ENCODE data around the gene ELAVL3. TPM values are rescaled to one million over a fixed set of nuclear protein-coding genes. Genes with fewer than 3 reads are reported as not detected.

ELAVL3 gene
- not detected in 2 replicates for total RNA-seq

DNA sequence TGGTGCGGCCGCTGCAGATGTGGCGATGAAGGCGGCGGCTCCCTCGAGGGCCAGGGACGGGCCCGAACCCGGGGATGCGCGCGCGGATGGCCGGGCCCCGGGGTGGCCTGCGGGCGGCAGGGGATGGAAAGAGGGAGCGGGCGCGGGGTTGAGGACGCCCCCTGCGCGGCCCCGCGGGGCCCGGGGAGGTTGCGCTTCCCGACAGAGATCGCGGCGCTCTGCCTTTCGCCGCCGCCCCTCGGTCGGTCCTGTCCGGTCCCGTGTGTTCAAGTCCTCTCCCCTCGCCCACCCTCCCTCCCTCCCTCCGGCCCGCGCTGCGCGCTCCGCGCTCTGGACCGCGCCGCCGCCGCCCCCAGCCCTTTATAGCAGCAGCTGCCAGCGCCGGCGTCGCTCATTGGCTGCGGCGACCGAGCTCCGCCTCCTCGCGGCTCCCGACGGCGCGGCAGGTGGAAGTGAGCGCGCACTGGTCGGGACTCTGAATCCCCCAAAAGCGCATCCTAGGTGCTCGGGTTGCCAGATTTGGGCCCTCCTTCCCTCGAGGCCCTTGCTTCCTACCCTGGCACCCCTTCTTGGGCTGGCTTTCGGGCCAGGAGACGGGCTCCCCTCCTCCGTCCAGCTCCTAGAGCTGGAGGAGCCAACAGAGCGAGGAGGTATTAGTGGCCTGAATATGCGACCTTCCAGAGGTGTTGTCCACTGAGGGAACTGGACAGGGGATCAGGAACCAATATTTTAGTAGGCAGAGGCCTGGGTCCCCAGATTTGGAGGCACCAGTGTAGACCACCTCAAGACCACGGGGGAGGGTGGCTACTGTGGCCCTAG lies at the start of gene ELAVL3:
TSS of gene ELAVL3 (minus strand) at position 332 of the 819 bp plus-strand sequence. CDS start 438 bp downstream, outside the sequence.
- intact Hi-C loops (cut with micrococcal nuclease): no loop called here

DNA sequence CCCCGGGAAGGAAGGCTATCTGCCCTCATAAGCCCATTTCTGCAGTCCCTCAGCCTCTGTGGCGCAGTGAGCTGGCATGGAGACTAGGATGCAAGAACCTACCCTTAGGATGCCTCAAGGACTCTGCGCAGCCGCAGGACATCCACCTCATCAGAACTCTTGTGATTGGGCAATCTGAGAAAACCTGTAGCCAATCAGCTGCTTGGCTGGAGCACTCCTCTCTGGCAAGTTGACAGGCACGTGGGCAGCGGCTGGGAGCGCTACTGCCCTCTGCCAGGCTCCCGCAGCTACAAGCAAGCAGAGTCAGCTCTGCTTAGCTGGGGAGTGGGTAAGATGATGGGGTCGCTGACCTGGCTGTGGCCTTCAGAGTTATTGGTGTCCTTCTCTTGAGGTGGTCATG lies 49.6 kb upstream of the ELAVL3 start:
- intact Hi-C loops (cut with micrococcal nuclease): no loop called here

DNA sequence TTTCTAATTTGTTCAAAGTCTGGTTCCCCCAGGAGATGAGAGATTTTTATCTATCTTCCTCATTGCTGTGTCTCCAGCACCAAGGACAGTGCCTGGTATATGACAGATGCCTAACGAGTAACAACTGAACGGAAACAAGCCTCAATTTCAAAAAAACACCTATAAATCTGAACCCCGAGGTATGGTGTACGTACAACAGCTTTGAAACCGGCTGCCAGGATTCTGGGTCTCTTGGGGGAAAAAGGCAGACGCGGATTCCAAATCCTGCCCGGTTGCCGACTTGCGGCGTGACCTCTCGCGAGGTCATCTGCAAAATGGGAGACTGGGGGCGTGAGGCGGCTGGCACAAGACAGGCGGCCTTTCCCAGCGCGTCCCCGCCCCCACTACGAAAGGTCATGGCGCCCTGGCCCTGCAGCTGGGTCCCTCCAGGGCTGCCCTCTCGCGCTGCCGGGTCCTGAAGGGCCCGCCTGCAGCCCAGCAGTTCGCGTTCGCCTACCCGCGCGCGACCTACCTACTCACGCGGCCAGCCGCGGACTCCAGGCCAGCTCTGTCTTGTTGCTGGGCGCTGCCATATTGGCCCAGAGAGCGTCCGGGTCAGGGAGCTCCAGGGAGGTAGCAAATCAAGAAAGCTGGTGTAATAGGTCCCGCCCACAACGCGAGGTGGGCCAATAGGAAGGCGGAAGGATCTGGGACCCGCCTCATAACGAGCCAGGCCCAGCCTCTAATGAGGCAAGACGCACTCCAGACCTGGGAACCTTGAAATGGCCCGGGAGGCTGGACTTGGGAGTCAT lies 47.9 kb upstream of the ELAVL3 start, which contains the start of gene ECSIT:
TSS of gene ECSIT (minus strand) at position 584 of the 791 bp plus-strand sequence. CDS start 9,964 bp downstream, outside the sequence.
- intact Hi-C loops (cut with micrococcal nuclease): loop anchor here (1.0 kb wide), 8 partner anchors 8 to 373 kb away; partner anchors contain the start of genes ELOF1, ODAD3, PRKCSH and SPC24

DNA sequence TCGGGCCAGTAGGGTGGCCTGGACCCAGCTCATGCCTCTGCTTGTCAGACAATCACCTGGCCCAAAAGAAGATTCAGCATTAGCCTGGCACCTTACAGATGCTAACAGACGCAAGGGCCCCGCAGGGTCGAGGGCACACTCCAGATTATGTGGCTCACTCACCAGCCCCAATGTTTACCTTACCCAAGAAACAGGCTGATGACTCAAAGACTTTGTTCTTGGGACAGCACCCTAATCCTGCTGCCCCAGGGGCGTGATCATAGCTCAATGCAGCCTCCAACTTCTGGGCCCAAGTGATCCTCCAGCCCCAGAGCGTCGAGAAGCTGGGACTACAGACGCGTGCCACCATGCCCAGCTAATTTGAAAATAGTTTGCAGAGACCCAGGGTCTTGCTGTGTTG lies 38.3 kb upstream of the ELAVL3 start:
- intact Hi-C loops (cut with micrococcal nuclease): no loop called here

DNA sequence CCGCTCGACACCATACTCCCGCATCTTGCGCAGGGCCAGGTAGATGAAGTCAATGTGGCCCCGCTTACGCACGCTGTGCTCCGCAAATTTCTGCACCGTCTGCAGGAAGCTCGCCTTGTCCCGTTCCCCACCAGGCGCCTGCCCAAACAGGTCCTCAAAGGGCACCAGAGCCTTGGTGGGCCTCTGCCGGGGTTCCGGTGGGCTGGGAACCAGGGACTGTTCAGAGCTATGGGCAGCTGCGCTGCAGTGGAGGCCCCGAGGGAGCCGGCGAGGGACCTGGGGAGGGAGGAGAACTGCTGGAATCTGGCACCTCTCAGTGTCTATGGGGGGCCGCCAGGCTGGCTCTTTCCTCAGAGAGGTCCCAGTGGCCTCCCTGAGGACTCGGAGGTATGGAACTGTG lies 33.1 kb upstream of the ELAVL3 start:
- intact Hi-C loops (cut with micrococcal nuclease): no loop called here

DNA sequence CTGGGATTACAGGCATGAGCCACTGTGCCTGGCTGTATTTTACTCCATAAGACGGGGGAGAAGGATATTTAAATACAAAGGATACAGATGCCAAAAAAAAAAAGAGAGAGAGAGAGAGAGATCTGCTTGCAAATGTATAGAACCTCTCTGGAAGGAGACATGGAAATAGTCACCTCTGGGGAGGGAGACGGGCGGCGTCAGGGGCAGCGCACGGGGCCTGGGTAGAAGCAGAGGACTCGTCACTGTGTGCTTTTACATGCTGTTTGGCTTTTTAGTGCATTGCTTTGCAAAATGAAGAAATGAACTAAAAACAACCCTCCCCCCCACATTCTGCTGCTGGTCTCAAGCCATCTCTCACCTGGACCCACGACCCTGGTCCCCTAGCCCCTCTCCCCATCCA lies 29.6 kb upstream of the ELAVL3 start:
- intact Hi-C loops (cut with micrococcal nuclease): no loop called here

DNA sequence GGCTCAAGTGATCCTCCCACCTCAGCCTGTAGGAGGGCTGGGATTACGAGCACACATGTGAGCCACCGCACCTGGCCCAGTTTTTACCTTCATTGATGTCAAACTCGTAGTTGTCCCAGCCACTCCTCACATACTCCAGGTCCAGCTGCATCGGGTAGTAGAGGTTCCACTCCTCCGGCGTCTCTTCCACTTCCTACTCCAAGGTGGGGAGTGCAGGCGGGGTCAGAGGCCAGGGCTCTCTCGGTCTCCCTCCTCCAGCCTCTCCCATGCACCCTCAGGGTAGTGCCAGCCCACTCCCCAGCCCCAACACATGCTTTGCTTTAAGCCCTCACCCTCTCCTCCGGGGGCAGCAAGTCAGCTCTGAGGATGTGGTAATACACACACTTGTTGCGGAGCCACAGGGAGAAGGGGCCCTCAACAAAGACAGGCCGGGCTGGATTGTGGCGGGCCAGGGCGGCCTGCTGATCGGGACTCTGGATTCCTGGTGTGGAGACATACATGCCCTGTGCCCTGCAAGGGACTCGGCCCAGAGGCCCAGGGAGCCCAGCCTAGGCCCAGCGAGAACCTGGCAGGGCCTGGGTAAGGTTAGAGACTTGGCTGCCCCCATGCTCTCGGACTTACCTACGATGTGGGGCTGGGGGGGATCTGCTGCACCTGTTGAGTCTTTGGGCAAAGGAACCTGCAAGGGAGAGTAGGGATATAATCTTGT lies 26.7 kb upstream of the ELAVL3 start:
- intact Hi-C loops (cut with micrococcal nuclease): loop anchor here (5.0 to 10.0 kb wide), 2 partner anchors 1105 to 1403 kb away; partner anchors contain the start of genes ANGPTL6, CDC37 and PPAN

DNA sequence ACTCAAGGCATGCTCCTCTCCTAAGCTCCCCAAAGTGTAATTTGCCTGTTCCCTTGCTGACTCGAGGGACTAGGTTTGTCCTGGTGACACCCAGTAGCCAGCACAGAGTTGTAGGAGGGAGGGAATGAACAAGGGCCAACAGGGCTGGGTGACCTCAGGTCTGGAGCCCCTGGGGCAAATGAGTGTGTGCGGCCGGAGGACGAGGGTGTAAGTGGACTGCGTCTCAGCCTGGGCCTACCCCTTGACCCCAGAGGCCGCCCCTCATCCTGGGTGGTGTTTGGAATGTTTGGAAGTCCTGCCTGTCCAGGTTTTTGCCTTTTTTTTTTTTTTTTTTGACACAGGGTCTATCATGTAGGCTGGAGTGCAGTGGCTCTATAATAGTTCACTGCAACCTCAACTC lies 26.1 kb upstream of the ELAVL3 start:
- intact Hi-C loops (cut with micrococcal nuclease): loop anchor here (5.0 to 10.0 kb wide), 2 partner anchors 1105 to 1402 kb away; partner anchors contain the start of genes ANGPTL6, CDC37 and PPAN

DNA sequence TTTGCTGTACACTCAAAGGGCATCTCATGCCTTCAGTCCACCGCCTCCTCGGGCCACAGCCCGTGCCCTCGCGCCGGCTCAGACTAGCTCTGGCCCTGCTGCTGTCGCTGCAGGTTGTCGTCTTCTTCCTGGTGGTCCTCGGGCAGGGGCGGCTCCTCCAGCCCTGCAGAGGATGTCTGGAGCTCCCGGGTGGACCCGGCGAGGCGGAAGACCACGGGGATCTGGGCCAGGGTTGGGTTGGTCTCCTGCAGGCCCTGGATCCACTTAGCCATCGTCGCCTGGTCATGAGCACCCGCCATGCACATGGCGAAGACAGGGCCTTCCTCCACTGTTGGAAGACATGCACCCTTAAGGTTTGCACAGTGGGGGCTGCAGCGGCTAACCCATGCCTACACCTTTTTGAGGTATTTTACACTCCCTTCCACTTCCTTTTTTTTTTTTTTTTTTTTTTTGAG lies 25.3 kb upstream of the ELAVL3 start:
- intact Hi-C loops (cut with micrococcal nuclease): loop anchor here (5.0 to 10.0 kb wide), 2 partner anchors 1104 to 1401 kb away; partner anchors contain the start of genes ANGPTL6, CDC37 and PPAN

DNA sequence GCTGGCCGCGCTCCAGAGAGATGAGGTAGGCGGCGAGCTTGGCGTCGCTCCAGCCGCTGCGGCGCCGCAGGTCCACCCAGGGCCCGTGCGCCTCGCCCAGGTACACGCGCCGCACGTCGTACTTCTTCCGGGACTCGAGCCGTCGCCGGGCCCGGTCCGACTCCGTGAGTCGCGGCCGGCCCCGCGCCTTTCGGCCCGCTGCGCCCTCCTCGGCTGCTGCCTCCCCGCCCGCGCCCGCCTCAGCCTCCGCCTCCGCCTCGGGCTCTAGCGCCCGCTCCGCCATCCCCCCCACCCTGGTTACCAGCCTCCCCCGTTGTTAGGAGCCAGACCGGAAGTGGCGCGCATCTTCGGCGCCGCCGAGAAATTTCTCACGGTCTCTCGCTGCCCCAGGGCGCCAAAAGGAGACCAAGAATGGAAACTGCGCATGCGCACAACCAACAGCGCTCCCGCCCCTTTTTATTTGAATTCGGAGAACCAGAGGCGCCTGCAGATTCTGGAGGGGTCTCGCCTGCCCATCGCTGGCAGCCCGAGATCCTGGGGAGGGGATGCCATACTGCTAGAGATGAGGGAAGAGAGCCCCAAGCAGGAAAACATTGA lies 24.8 kb upstream of the ELAVL3 start, which contains the start of gene ZNF653:
TSS of gene ZNF653 (minus strand) at position 336 of the 597 bp plus-strand sequence. CDS start at position 283, 53 bp downstream.
- intact Hi-C loops (cut with micrococcal nuclease): loop anchor here (1.0 to 10.0 kb wide), 14 partner anchors 9 to 1401 kb away; partner anchors contain the start of genes ANGPTL6, CCDC159, CDC37 and ECSIT

DNA sequence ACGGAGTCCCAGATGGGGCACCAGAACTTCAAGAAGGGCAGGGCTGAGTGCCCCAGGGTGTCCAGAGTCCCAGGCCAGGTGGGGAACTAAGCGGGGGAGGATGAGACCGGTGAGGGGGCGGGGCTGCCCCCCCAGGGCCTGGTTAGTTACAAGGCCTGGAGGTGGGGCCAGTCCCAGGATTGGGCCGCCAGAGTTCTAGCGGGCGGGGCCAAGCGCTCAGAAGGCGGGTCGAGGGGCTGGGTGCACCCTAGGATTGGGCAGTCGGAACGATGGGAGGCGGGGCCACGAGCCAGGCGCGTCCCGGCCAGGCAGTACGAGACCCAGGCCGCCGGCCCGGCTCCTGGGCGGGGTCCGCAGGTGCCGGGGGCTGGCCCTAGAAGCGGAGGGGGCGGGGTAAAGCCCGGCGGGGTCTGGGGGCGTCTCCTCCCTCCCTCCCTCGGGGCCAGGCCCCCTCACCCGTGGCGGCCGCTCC lies 24.2 kb upstream of the ELAVL3 start:
- intact Hi-C loops (cut with micrococcal nuclease): loop anchor here (1.0 to 10.0 kb wide), 14 partner anchors 9 to 1400 kb away; partner anchors contain the start of genes ANGPTL6, CCDC159, CDC37 and ECSIT

DNA sequence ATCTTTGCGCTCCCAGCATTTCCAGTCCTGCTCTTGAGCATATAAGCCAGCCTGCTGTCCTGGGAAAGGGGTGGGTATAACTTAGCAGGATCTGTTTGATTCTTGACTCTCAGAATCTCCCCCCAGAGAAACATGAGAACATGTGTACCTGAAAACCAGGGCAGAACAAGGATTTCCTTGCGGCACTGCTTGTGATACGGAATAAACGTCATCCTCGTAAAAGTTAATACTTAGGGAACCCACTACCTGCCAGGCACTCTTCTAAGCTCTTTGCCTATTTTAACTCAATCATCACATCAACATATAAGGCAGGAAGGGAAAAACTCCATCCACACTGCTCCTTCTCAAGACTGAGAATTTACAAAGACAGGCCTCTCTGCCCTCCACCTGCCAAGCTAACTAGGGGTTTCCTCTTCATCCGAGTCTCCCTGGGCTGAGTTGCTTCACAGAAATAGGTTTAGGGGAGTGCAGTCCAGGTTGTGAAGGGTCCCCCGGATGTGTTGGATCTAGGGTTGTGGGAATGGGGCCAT lies 23.7 kb upstream of the ELAVL3 start:
- intact Hi-C loops (cut with micrococcal nuclease): loop anchor here (1.0 to 10.0 kb wide), 14 partner anchors 8 to 1400 kb away; partner anchors contain the start of genes ANGPTL6, CCDC159, CDC37 and ECSIT

DNA sequence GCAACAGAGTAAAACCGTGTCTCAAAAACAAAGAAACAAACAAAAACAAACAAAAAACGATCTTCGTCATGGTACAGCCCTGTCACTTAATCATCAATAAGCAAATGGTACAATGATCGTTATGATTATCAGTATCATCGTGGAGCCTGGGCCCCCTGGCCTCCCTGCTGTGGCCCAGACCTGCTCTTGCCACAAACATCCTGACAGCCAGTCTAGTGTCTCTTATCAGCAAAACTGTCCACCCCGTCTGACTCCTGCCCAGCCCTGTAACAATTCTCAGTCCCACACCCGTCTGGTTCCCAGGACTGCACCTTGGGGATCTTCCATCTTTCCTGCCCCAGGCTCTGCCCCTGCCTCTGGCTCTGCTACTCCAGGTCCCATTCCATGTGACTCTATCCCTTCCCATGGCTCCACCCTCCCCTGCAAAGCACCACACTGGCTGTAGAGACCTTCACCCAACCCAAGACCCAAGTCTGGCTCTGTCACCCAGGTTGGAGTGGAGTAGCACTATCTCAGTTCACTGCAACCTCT lies 19.1 kb upstream of the ELAVL3 start:
- intact Hi-C loops (cut with micrococcal nuclease): loop anchor here (10.0 kb wide), 1 partner anchor 1395 kb away; the partner anchor contains the start of genes ANGPTL6 and PPAN

DNA sequence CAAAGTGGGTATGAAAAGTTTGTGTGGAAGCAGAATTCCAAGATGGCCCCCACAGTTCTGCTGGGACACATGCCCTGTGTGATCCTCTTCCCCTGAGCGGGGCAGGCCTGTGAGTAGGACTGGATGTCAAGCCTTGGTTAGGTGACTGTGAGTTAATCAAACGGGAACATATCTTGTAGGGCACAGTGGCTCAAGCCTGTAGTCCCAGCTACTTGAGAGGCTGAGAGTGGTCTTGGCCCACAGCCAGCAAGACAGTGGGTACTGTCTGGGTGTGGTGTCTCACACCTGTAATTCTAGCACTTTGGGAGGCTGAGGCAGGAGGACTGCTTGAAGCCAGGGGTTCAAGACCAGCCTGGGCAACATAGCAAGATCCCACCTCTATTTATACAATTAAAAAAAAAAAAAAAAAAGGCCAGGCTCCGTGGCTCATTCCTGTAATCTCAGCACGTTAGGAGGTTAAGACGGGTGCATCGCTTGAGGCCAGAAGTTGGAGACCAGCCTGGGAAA lies 18.4 kb upstream of the ELAVL3 start:
- intact Hi-C loops (cut with micrococcal nuclease): no loop called here

DNA sequence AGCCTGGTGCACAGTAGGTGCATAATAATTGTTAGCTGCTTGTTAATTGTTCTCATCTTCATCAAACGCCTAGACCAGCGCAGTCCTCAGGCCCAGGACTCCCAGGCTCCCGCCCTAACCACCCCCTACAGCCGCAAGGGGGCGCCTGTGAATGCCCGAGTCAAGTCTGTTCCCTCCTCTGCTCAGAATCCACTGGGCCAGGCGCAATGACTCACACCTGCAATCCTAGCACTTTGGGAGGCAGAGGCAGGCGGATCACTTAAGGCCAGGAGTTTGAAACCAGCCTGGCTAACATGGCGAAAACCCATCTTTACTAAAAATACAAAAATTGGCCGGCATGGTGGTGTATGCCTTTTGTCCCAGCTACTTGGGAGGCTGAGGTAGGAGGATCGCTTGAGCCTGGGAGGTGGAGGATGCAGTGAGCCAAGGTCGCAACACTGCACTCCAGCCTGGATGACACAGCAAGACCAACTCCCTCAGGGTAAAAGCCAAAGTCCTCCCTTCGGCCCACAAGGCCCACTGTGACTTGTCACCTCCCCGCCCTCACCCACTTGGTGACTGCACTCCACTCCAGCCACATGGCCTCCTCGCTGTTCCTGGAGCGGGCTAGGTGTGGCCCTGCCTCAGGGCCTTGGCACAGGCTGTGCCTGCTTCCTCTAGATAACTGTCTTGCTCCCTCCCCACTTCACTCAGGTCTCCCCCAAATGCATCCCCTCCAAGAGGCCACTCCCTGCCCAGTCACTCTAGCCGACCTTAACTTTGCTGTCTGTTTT lies 15.7 kb upstream of the ELAVL3 start:
- intact Hi-C loops (cut with micrococcal nuclease): loop anchor here (1.0 kb wide), 2 partner anchors 9 to 91 kb away; partner anchors contain the start of gene ZNF653

DNA sequence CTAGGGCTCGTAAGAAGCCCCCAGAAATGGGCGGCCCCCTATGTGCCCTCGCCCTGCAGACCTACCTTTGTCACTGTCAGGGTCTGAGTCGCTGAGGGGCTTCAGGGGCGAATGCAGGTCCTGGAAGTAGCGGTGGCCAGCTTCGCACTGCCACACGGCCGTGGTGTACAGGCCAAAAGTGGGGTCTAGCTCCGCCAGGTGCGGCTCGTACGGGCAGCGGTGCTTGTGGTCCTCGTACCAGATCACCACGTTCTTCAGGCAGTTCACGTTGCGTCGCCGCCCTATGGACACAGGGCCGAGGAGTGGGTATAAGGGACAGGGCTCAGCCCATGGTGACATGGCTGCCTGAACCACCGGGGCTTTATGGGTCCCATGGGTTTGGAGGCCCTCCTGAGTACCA lies 15.0 kb upstream of the ELAVL3 start:
- intact Hi-C loops (cut with micrococcal nuclease): loop anchor here (1.0 kb wide), 2 partner anchors 9 to 91 kb away; partner anchors contain the start of gene ZNF653

DNA sequence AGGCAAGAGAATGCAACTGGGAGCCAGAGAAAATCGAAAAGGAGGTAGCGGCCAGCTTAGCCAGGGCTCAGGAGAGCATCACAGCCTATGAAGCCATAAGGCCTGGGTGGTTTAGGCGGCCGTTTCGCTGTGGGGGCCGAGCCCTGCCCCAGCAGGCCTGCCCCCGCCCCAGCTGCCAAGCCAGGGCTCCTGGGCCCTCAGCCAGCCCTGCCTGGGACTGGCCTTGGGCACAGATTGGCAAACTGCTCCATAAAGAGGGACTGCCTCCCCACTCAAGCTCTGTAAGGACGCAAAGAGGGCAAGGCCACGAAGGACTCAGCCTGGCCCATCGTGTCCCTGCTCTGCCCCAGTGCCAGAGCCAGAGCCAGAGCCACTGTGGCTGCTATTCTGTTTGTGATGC lies 14.6 kb upstream of the ELAVL3 start:
- intact Hi-C loops (cut with micrococcal nuclease): no loop called here

DNA sequence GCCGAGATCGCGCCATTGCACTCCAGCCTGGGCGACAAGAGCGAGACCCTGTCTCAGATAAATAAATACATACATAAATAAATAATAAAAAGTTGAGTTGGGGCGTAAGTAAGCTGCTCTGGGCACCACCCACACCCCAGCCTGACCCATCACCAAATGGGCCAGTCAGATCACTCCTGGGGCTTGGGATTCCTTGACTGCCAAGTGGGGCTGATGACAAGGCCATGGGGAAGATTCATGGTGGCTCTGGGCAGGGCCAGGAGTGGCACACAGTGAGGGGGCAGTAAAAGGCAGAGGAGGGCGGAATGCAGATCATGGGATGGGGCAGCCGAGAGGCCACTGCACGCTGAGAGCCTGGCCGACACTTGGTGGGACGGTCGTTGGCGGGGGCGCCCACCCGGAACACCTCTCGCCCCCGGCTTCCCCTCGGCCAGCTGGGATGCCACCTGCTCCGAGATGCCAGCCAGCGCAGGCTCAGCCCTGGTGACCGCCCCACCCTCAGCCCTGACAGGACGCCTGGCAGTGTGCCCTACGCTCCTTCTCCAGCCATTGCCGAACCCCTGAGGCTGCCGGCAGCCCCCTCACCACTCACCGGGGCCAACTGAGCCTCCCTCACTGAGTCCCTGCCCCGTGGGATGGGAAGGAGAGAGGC lies 13.9 kb upstream of the ELAVL3 start:
- intact Hi-C loops (cut with micrococcal nuclease): no loop called here

Measured in T-helper 1 cell treated with Interleukin-12 subunit alpha and Interleukin-12 subunit beta and Interleukin-4 antibody, amounts not matched to agents 30 ng/mL and 1 ng/mL, for 36 hours (primary cell).